Jurkat, Clone E6-1 (cell line): ENCODE measurements around the gene ABCC5.

Experiments used
- DNase-seq: peaks from one replicate; pipeline ENCODE4 v3.0.0-alpha.2; 2011; ENCODE audit warnings: low read depth, low spot score
- H3K4me3 ChIP-seq: 2 replicates; pipeline ENCODE4 v1.5.1; 2011; ENCODE audit warnings: mild to moderate bottlenecking, low read length, control low read depth, moderate library complexity

Gene ABCC5

DNA sequence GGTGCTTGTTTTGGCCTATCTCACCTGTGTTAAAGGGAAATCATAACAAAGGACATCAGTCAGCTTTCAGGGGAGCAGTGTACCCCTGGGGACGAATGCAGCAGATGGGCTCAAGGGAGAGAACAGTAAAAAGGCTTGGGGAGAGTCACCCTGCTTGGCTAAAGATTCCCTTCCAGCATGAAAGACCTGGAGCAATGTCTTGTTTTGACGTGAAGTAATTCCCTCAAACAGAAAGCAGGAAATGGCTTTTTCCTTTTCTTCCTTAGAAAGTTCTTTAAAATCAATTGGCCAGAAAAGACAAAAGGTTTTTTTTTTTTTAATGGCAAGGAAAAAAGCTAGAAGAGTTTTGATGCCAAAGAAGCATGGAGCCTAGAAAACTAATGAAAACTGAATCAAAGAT, 76.5 kb downstream of the ABCC5 start:
- DNase-seq: no peak
- H3K4me3 ChIP-seq: no peak overlapping the region

DNA sequence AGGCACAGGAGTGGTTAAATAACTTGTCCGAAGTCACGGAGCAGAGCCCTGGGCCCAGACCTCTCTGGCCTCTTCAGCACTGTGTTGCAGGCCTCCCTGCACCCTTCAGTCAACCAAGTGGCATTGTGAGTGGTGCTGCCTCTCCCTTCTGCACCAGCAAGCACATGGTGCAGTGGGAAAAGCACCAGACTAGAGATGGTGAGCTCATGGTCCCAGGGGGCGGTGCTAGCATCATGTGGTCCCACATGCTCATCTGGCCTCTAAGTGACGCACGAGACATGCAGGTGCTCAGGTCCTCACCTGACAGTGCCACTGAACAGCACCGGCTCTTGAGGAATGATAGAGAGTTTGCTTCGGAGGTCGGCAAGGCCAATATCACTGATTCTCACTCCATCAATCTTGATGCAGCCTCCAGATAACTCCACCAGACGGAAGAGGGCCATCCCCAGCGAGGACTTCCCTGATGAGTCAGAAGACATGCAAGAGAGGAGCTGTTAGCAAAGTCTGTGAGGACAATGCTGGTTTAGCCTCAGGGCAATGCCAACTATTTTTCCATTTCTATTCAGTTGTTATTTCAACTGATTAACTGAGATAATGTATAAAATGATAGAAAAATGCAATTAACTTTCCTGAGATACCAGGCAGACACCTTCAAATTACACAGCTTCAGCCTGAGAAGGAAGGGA, 79.9 kb downstream of the ABCC5 start:
- H3K4me3 ChIP-seq: no peak overlapping the region
- no peak for DNase-seq

GRCh38 chr3:183933160-183933559, 84.5 kb downstream of the ABCC5 start:
- no peak for DNase-seq
- H3K4me3 ChIP-seq: no peak overlapping the region

- no peak overlapping the region for H3K4me3 ChIP-seq
- no peak for DNase-seq
These were observed 85.8 kb downstream of the ABCC5 start for GRCh38 chr3:183931881-183932280.

- no peak for DNase-seq
- no peak overlapping the region for H3K4me3 ChIP-seq
These were observed 87.6 kb downstream of the ABCC5 start for GRCh38 chr3:183930086-183930485.

GRCh38 chr3:183927059-183927458, 90.6 kb downstream of the ABCC5 start:
- H3K4me3 ChIP-seq: no peak overlapping the region
- DNase-seq: no peak

GRCh38 chr3:183924956-183925355, 92.7 kb downstream of the ABCC5 start:
- H3K4me3 ChIP-seq: no peak overlapping the region
- no peak for DNase-seq

DNA sequence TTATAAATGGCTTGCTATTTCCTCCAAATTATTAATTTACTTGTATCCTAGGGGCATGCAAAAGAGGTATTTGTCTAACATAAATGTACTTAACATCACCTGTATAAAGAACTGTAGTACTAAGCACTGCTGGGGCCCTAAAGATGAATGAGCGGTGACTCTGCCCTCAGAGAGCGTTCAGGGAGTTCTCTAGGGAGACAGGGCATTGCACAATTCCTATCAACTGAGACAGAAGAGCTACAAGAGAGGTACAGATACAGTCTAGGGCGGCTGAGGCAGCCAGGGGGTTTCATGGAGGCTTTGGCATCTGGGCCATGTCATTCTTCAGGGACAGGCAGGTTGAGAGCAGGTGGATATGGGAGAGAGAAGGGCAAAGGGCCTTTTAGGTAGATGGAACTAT, 93.1 kb downstream of the ABCC5 start:
- H3K4me3 ChIP-seq: no peak overlapping the region
- DNase-seq: no peak

- H3K4me3 ChIP-seq: no peak overlapping the region
- DNase-seq: no peak
These were observed 95.3 kb downstream of the ABCC5 start for GRCh38 chr3:183922421-183922820.

DNA sequence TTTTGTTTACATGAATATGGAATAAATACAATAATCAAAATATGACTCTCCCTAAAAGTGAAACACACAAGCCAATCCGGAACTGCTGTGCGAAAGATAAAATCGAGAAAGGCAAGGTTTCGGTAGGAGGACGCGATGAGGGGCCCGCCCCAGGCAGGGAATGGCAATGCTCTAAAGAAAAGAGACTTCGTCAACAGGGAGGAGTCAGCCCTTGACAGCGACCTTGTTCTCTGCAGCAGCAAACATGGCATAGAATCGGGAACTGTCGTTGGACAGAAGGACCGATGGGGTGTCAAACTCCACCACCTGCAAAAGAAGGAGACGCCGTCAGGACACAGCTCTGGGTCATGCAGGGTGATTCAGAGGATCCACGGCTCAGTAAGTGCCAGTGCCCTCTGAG, 96.6 kb downstream of the ABCC5 start:
- DNase-seq: no peak

DNA sequence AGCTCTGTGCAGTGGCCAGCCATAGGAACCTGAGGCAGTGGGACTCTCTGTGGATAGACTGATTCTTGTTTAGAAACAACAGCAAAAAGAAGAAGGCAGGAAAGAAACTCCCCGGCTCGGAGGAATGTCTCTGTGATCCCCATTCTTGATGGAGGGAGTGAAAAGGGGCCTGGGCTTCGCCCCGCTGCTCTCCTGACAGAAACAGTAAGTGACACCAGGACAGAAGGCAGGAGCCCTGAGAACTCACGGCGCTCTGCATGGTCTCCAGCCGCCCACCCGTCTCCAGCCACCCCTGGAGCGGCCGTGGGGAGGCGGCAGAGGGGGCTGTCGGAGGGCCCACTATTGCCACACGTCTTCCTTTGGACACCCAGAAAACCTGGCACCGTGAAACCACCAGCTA, 97.3 kb downstream of the ABCC5 start:
- H3K4me3 ChIP-seq: no peak overlapping the region
- no peak for DNase-seq

More for the DNA sequence above, 96.6 kb downstream of the ABCC5 start:
- no peak overlapping the region for H3K4me3 ChIP-seq

DNA sequence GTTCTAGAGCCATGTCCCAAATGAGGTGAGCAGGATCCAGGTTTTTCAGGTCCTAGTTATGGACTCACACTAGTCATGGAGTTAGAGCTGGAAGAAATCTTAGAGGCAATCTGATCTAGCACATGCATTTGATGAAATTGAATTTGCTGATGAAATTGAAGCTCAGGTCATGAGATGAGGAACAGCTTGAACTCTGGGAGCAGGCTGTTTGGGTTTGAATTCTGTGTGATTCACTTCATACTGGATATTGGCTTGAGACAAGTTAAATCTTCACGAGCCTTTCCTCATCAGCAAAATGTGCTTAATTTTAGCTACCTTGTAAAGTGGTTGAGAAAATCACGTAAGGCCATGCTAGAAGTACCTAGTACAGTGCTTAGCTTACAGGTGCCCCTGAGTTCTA, 99.5 kb downstream of the ABCC5 start:
- DNase-seq: no peak
- no peak overlapping the region for H3K4me3 ChIP-seq

DNA sequence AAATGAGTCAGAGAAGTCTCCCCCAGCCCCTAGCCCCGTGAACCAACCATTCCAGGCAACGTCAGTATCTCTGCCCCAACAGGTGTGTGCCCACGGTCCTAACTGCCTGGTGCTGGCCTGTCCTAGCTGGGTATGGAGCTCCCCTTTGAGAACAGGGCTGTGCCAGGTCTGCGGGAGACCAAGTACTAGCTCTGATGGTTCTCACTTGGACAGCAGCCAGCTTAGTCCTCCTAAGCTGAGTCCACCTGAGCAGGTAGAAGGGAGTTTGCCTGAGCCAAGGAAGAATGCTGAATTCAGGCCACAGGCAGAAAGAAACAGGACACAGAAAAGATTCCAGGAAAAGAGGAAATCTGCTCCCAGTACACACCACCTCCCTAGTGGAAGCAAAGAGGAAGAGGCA, 99.9 kb downstream of the ABCC5 start:
- no peak for DNase-seq
- H3K4me3 ChIP-seq: no peak overlapping the region

DNA sequence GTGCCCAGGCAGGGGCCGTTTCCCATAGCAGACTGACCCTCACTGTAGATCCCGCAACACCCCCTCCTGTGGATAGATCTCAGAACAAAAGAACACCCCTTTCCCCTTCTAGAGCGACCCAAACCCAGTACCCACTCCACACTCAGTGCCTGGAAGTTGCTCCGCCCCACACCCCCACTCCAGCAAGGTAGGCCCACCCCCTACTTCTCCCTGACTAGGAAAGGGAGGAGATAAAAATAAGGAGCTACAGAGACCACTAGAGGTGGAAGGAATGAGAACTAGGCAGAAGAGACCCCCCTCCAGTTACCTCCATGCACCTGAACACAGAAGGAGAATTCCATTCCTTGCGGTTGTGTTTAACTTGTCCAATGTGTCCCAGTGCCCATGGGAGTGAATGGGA, 102.8 kb downstream of the ABCC5 start:
- no peak for DNase-seq
- no peak overlapping the region for H3K4me3 ChIP-seq

DNA sequence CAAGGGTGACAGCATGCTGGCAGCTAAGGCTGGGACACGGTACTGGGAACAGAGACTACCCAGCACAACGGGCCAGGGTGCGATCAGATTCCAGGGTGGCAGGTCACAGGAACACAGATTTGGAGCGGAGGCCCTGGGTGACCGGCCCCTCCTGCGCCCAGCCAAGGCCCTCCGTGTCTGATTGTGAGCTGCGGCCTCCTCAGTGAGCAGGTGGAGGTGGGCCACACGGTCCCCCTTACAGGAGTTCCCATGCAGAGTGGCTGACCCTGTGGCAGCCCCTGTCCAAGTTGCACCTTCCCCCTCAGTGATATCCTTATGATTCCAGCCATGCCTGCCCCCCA, 104.1 kb downstream of the ABCC5 start:
- no peak overlapping the region for H3K4me3 ChIP-seq
- no peak for DNase-seq

DNA sequence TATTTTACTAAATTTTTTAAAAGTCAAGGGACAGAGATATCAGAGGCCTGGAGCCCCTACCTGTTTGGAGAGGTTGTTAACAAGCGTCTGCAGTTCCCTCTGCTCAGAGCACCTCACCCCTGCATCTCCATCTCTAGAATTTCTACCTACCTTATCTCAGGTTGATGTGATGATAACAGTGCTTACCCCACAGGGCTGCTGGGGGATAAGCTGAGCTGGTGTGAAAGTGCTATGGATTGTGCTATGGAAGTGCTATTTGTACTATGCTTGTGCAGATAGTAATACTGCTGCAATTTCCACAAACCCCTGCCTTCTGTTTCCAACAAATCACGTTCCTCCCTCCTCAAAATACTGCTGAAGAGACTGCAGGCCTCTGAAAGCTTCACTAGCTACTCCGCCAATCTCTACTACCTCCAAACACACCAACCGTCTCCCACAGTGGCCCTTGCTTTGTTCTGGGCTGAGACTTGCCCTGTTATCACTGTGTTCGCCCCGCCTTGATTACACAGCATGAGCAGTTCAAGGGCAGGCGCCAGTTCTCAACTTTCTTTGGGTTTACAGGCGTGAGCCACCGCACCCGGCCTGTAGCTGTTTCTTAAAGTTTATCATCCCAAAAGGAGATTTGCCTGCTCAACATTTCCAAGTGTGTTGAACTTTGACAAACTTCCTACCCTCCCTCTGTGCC, 104.6 kb downstream of the ABCC5 start:
- DNase-seq: no peak
- H3K4me3 ChIP-seq: no peak overlapping the region

- DNase-seq: no peak
- no peak overlapping the region for H3K4me3 ChIP-seq
These were observed 105.7 kb downstream of the ABCC5 start for GRCh38 chr3:183911763-183912506.

GRCh38 chr3:183911087-183911486, 106.6 kb downstream of the ABCC5 start:
- no peak overlapping the region for H3K4me3 ChIP-seq
- DNase-seq: no peak

DNA sequence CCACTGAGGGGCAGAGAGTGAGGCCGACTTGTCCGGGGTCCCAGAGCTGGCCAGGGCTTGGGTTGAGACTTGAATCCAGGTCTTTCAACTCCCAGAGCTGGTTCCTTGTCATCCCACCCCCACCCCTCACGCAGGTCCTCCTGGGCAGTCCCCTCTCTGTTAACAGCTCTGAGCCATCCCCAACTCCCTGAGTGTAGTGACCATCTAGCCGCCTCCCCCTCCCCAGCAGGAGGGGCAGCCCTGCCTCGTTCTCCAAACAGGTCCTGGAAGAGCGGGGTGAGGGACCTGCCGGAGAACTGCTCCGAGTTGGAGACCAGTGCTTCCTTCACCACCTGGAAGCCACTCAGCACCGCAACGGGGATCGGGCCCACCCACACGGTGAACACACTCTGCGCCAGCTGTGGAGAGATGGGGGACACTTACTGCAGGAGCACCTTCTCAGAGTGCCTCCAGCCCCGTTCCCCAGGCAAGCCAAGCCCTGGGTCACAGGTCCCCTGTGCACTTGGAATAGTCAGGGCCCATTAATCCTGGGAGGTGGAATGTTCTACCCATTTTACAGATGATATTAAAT, 108.6 kb downstream of the ABCC5 start:
- DNase-seq: no peak

DNA sequence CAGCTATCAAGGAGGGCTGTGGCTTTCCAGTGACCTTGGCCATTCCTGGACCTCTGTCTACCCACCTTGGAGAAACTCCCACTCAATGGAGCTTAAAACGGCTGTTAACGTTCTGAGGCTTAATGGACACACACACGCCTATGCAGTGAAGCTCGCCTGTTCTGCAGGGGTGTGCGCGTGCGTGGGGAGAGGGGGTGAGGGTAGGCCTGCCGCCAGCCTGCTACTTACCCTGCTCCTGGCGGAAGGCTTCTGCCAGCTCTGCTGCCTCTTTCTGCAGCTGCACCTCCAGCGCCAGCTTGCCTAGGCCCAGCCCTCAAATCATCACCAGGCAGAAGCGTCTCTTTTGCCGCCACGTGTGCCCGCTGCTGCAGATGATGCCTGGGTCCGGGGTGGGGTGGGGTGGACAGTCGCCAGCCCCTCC, 109.8 kb downstream of the ABCC5 start:
- DNase-seq: no peak
- H3K4me3 ChIP-seq: no peak overlapping the region

More for the DNA sequence above, 108.6 kb downstream of the ABCC5 start:
- no peak overlapping the region for H3K4me3 ChIP-seq
